Astrocyte (in vitro differentiated cells and primary cell): ENCODE results near the gene CRNN. TPM values are rescaled to one million over a fixed set of nuclear protein-coding genes. Genes with fewer than 3 reads are reported as not detected.
A peak's percentile ranks its signal among the peaks of the same experiment; 100 is the strongest.

Source experiments
- DNase-seq: peaks from one replicate; pipeline ENCODE4 v3.0.0-alpha.2; 2010; ENCODE audit warnings: low read depth
- FAIRE-seq: peaks from 2 replicates; lab custom pipeline; 2011; peaks lifted over from hg19 to GRCh38; lab: Jason Lieb, UNC
- H2AFZ ChIP-seq: 2 replicates; pipeline ENCODE4 v1.6.0; 2012; ENCODE audit warnings: low read depth, low read length, inconsistent platforms
- H3K27ac ChIP-seq: 2 replicates; pipeline ENCODE4 v1.5.1; 2011; ENCODE audit warnings: low read depth, low read length, inconsistent platforms
- H3K27me3 ChIP-seq: 2 replicates; pipeline ENCODE4 v1.6.0; 2011; ENCODE audit warnings: low read length, inconsistent platforms; ENCODE audit not compliant: insufficient read depth
- H3K36me3 ChIP-seq: 2 replicates; pipeline ENCODE4 v1.5.1; 2011; ENCODE audit warnings: low read length, inconsistent platforms; ENCODE audit not compliant: insufficient read depth
- H3K4me1 ChIP-seq: 2 replicates; pipeline ENCODE4 v1.5.1; 2011; ENCODE audit warnings: low read length, inconsistent platforms; ENCODE audit not compliant: insufficient read depth
- H3K4me2 ChIP-seq: 2 replicates; pipeline ENCODE4 v1.6.0; 2012; ENCODE audit warnings: low read length, inconsistent platforms
- H3K4me3 ChIP-seq: 2 replicates; pipeline ENCODE4 v1.5.1; 2011; ENCODE audit warnings: low read depth, mild to moderate bottlenecking, low read length, inconsistent platforms; ENCODE audit not compliant: insufficient read depth
- H3K79me2 ChIP-seq: 2 replicates; pipeline ENCODE4 v1.6.0; 2012; ENCODE audit warnings: mild to moderate bottlenecking, low read length, inconsistent platforms; ENCODE audit not compliant: insufficient read depth
- H3K9ac ChIP-seq: 2 replicates; pipeline ENCODE4 v1.6.0; 2012; ENCODE audit warnings: mild to moderate bottlenecking, low read length, inconsistent platforms
- H3K9me3 ChIP-seq: 2 replicates; pipeline ENCODE4 v1.5.1; 2012; ENCODE audit warnings: low read depth, mild to moderate bottlenecking, low read length, inconsistent platforms; ENCODE audit not compliant: insufficient read depth
- H4K20me1 ChIP-seq: 2 replicates; pipeline ENCODE4 v1.6.0; 2012; ENCODE audit warnings: low read length, inconsistent platforms; ENCODE audit not compliant: insufficient read depth
- H3K27ac Mint-ChIP-seq: one replicate; pipeline ENCODE4 v1.8.0; 2021; ENCODE audit warnings: mild to moderate bottlenecking, mixed read lengths; ENCODE audit not compliant: unreplicated experiment
- H3K27me3 Mint-ChIP-seq: one replicate; pipeline ENCODE4 v1.8.0; 2021; ENCODE audit warnings: low read depth, mixed read lengths; ENCODE audit not compliant: unreplicated experiment
- H3K36me3 Mint-ChIP-seq: one replicate; pipeline ENCODE4 v1.8.0; 2021; ENCODE audit warnings: low read depth, mixed read lengths; ENCODE audit not compliant: unreplicated experiment
- H3K4me1 Mint-ChIP-seq: one replicate; pipeline ENCODE4 v1.8.0; 2021; ENCODE audit warnings: low read depth, mixed read lengths; ENCODE audit not compliant: unreplicated experiment
- H3K4me3 Mint-ChIP-seq: one replicate; pipeline ENCODE4 v1.8.0; 2021; ENCODE audit warnings: mild to moderate bottlenecking, moderate library complexity, mixed read lengths; ENCODE audit not compliant: unreplicated experiment
- H3K9me3 Mint-ChIP-seq: one replicate; pipeline ENCODE4 v1.8.0; 2021; ENCODE audit warnings: mild to moderate bottlenecking, mixed read lengths; ENCODE audit not compliant: unreplicated experiment
- CTCF ChIP-seq: IDR thresholded peaks from 2 replicates; pipeline ENCODE4 v1.5.1; 2011; ENCODE audit warnings: low read depth, mild to moderate bottlenecking, inconsistent platforms, low read length, moderate library complexity; ENCODE audit not compliant: insufficient read depth
- EZH2 ChIP-seq: IDR thresholded peaks from 2 replicates; pipeline ENCODE4 v1.6.1; 2012; ENCODE audit warnings: mild to moderate bottlenecking, low read length, inconsistent platforms; ENCODE audit not compliant: insufficient read depth
- total RNA-seq: library from RNA; stranded (reverse); gene quantifications from 2 replicates; pipeline ENCODE4 v1.2.1, GENCODE V29; 2021

The CRNN gene
- total RNA-seq, 1 donor from 2014 or later: not detected

DNA sequence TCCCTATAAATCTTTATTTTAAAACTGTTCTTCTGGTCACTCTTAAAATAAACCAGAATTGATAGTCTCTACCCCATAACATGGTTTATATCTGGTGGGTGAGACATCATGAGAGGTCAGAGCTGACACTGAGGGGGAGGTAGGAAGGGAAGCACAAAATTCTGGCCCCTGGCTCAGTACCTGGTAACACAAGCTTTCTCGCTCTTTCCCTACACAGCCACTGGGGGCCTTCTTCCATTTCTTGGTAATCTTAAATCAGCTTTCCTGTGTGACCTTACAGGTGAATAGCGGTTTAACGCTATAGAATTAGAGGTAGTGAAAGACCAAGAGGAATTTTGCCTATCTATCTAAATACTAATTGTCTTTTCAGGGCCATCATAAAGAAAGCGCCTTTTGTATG is 5.4 kb downstream of the CRNN start:
- H3K4me2 ChIP-seq: no peak overlapping the region
- H2AFZ ChIP-seq: no peak overlapping the region
- no peak for TF ChIP-seq CTCF
- no peak for TF ChIP-seq EZH2
- no peaks in the 10 kb centered on the region for H3K79me2 ChIP-seq
- Mint-ChIP-seq H3K9me3 (peaks cover 1% of the 10 kb centered on the region), H3K4me3 (no peak overlapping the region), H3K27ac (no peak overlapping the region), H3K36me3 (no peaks in the 10 kb centered on the region), H3K27me3 (peaks cover 8% of the 10 kb centered on the region), H3K4me1 (peaks cover 11% of the 10 kb centered on the region)
- no peaks in the 10 kb centered on the region for H3K9me3 ChIP-seq
- no peak overlapping the region for H3K9ac ChIP-seq
- no peak overlapping the region for H3K4me3 ChIP-seq
- H3K4me1 ChIP-seq: no peaks in the 10 kb centered on the region
- H3K27ac ChIP-seq: no peak overlapping the region
- FAIRE-seq: no peak
- no peaks in the 10 kb centered on the region for H4K20me1 ChIP-seq
- no peaks in the 10 kb centered on the region for H3K36me3 ChIP-seq
- no peaks in the 10 kb centered on the region for H3K27me3 ChIP-seq
- no peak for DNase-seq

DNA sequence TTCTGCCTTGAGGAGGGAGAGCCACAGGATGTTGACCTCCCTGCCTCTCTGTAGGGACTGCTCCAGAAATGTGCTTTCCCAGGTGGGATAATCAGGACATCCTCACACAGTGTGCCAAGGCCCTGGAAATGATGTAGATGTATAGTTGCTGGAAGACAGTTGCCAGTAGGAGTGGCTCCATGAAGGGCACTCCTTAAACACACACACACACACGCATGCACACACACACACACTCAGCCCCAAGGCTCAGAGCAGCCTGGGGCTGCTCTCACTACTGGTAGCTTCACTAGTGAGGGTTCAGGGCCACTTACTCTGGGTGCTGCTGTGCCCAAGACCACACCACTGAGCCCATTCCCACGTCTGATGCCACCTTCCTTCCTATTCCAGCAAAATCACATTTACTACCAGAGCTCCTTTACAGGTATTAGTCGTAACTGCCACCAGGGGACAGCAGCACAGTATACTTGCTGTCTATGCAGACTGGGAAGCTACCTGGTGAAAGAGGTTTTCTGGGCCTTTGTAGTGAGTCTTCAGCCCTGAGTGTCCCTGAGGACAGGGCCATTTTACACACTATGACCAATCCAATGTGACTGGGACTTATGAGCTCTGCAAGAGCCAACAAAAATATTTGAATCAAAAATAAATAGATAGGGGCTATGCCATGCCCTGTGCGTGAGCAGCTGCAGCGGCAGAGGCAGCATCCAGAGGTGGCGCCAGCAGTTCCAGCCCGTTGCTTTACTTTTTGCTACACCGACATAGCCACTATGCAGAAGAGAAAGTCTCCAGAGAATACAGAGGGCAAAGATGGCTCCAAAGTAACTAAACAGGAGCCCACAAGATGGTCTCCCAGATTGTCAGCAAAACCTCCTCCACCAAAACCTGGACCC is 15.0 kb downstream of the CRNN start:
- Histone ChIP-seq H3K9ac (no peak overlapping the region), H3K4me3 (no peak overlapping the region), H3K27me3 (no peaks in the 10 kb centered on the region), H3K4me1 (no peaks in the 10 kb centered on the region), H3K27ac (no peak overlapping the region), H3K36me3 (no peaks in the 10 kb centered on the region), H2AFZ (no peak overlapping the region), H3K9me3 (no peaks in the 10 kb centered on the region), H3K4me2 (no peak overlapping the region), H3K79me2 (no peaks in the 10 kb centered on the region), H4K20me1 (no peaks in the 10 kb centered on the region)
- H3K4me1 Mint-ChIP-seq: peaks cover 3% of the 10 kb centered on the region
- FAIRE-seq: no peak
- no peak overlapping the region for H3K4me3 Mint-ChIP-seq
- H3K27me3 Mint-ChIP-seq: peaks cover 18% of the 10 kb centered on the region
- H3K27ac Mint-ChIP-seq: no peak overlapping the region
- H3K36me3 Mint-ChIP-seq: no peaks in the 10 kb centered on the region
- H3K9me3 Mint-ChIP-seq: no peaks in the 10 kb centered on the region
- DNase-seq: no peak
- TF ChIP-seq EZH2: no peak
- peak; percentile 12 for TF ChIP-seq CTCF

DNA sequence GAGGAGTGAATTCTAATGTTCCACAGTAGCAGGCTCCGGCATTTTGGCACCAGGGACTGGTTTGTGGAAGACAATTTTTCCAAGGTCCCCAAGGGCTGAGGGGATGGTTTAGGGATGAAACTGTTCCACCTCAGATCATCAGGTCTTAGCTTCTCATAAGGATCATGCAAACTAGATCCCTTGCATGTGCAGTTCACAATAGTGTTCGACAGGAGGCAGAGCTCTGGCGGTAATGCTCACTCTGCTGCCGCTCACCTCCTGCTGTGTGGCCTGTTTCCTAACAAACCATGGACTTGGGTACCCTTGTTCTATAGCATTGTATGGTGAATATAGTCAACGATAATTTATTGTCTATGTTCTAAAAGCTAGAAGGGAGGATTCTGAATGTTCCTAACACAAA is 16.6 kb downstream of the CRNN start:
- Mint-ChIP-seq H3K27me3 (peaks cover 19% of the 10 kb centered on the region), H3K9me3 (no peaks in the 10 kb centered on the region), H3K4me3 (no peak overlapping the region), H3K27ac (no peak overlapping the region), H3K36me3 (no peaks in the 10 kb centered on the region), H3K4me1 (peaks cover 3% of the 10 kb centered on the region)
- Histone ChIP-seq H3K27me3 (no peaks in the 10 kb centered on the region), H3K36me3 (no peaks in the 10 kb centered on the region), H3K27ac (no peak overlapping the region), H3K79me2 (no peaks in the 10 kb centered on the region), H2AFZ (no peak overlapping the region), H3K4me3 (no peak overlapping the region), H3K4me2 (no peak overlapping the region), H4K20me1 (no peaks in the 10 kb centered on the region), H3K9me3 (no peaks in the 10 kb centered on the region), H3K4me1 (no peaks in the 10 kb centered on the region), H3K9ac (no peak overlapping the region)
- DNase-seq (no peak), FAIRE-seq (no peak)
- no peak for TF ChIP-seq CTCF
- no peak for TF ChIP-seq EZH2
